DOHH2 (cell line): ENCODE measurements around the gene EME2.

Source experiments
- H3F3A ChIP-seq: fragments of 200-600 bp; sonication (generic), shearing (Covaris generic); 2 replicates; pipeline ENCODE4 v1.6.0; 2016; ENCODE audit warnings: antibody characterized with exemption, mild to moderate bottlenecking; ENCODE audit not compliant: control insufficient read depth, insufficient read depth
- H3K27ac ChIP-seq: fragments of 200-600 bp; sonication (generic); 2 replicates; pipeline ENCODE4 v1.5.1; 2014; ENCODE audit warnings: low read depth, mild to moderate bottlenecking, low read length, moderate library complexity
- H3K27me3 ChIP-seq: fragments of 200-600 bp; sonication (generic); 2 replicates; pipeline ENCODE4 v1.6.1; 2014; ENCODE audit warnings: mild to moderate bottlenecking, low read length, mixed read lengths; ENCODE audit not compliant: control insufficient read depth
- H3K36me3 ChIP-seq: fragments of 200-600 bp; sonication (generic); 2 replicates; pipeline ENCODE4 v1.6.1; 2014; ENCODE audit warnings: mild to moderate bottlenecking, low read length, moderate library complexity, mixed read lengths; ENCODE audit not compliant: control insufficient read depth
- H3K4me1 ChIP-seq: fragments of 200-600 bp; sonication (generic); 2 replicates; pipeline ENCODE4 v1.6.1; 2014; ENCODE audit warnings: mild to moderate bottlenecking, low read length, mixed read lengths; ENCODE audit not compliant: control insufficient read depth
- H3K4me2 ChIP-seq: fragments of 200-600 bp; sonication (generic); 2 replicates; pipeline ENCODE4 v1.6.0; 2014; ENCODE audit warnings: mild to moderate bottlenecking, low read length, moderate library complexity
- H3K4me3 ChIP-seq: fragments of 200-600 bp; sonication (generic); 2 replicates; pipeline ENCODE4 v1.5.1; 2014; ENCODE audit warnings: mild to moderate bottlenecking, low read length, mixed read lengths
- H3K79me2 ChIP-seq: fragments of 200-600 bp; sonication (generic); 2 replicates; pipeline ENCODE4 v1.6.1; 2014; ENCODE audit warnings: mild to moderate bottlenecking, low read length, mixed read lengths; ENCODE audit not compliant: control insufficient read depth
- H3K9me2 ChIP-seq: fragments of 200-600 bp; sonication (generic); replicated peaks from 2 replicates; pipeline ENCODE4 v1.6.1; 2014; ENCODE audit warnings: mild to moderate bottlenecking, low read length, mixed read lengths; ENCODE audit not compliant: control insufficient read depth
- H3K9me3 ChIP-seq: fragments of 200-600 bp; sonication (generic); 2 replicates; pipeline ENCODE4 v1.6.1; 2014; ENCODE audit warnings: antibody characterized with exemption, low read length, mixed read lengths; ENCODE audit not compliant: control insufficient read depth, insufficient read depth
- H4K20me1 ChIP-seq: fragments of 200-600 bp; sonication (generic); 2 replicates; pipeline ENCODE4 v1.6.0; 2014; ENCODE audit warnings: low read depth, mild to moderate bottlenecking, antibody characterized with exemption, low read length, moderate library complexity; ENCODE audit not compliant: control insufficient read depth, insufficient read depth
- EZH2phosphoT487 ChIP-seq: fragments of 200-600 bp; sonication (generic); IDR thresholded peaks from 2 replicates; pipeline ENCODE4 v1.6.1; 2017; ENCODE audit warnings: borderline replicate concordance, mild to moderate bottlenecking, antibody characterized with exemption, low read length, moderate library complexity, mixed read lengths
- TF ChIP-seq, protein P1 (sequence below): fragments of 200-600 bp; sonication (generic); IDR thresholded peaks from one replicate; pipeline ENCODE4 v1.5.1; 2014; ENCODE audit warnings: antibody characterized with exemption, mild to moderate bottlenecking, low read depth, low read length; ENCODE audit not compliant: poor library complexity, severe bottlenecking

Gene EME2

DNA sequence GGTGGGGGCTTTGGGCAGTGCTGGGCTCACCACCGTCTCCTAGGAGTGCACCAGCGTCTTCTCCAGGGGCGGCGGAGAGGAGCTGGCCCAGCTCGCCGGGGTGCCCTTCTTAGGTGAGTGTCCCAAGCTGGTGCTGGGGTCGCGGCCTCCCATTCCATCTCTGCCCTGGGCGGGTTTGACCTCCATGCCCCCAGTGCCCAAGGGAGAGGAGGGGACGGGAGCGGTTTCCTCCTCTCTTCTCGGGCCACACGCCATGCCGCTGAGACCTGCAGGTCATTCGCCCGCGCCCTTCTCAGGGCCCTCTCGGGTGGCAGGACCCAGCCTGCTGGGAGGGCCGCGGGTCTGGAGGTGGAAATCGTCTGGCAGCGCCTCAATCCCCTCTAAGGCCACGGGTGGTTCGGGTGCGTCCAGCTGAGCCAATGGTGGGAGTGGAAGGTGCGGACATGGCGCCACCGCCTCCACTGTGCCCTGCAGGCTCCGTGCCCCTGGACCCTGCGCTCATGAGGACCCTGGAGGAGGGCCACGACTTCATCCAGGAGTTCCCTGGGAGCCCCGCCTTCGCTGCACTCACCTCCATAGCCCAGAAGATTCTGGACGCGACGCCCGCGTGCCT is 15.6 kb downstream of the EME2 start:
- Histone ChIP-seq H4K20me1 (0 out of 2 replicates have a peak, but pooled peaks cover 5% of the 10 kb centered on the region), H3K36me3 (peaks cover 22% of the 10 kb centered on the region), H3K9me2 (no peaks in the 10 kb centered on the region), H3K27me3 (no peaks in the 10 kb centered on the region), H3K4me2 (no peak overlapping the region), H3K79me2 (peaks cover 47% of the 10 kb centered on the region), H3F3A (no peaks in the 10 kb centered on the region), H3K4me1 (peaks cover 7% of the 10 kb centered on the region), H3K27ac (no peak overlapping the region), H3K4me3 (no peak overlapping the region), H3K9me3 (no peaks in the 10 kb centered on the region)
- TF ChIP-seq, protein P1, sequence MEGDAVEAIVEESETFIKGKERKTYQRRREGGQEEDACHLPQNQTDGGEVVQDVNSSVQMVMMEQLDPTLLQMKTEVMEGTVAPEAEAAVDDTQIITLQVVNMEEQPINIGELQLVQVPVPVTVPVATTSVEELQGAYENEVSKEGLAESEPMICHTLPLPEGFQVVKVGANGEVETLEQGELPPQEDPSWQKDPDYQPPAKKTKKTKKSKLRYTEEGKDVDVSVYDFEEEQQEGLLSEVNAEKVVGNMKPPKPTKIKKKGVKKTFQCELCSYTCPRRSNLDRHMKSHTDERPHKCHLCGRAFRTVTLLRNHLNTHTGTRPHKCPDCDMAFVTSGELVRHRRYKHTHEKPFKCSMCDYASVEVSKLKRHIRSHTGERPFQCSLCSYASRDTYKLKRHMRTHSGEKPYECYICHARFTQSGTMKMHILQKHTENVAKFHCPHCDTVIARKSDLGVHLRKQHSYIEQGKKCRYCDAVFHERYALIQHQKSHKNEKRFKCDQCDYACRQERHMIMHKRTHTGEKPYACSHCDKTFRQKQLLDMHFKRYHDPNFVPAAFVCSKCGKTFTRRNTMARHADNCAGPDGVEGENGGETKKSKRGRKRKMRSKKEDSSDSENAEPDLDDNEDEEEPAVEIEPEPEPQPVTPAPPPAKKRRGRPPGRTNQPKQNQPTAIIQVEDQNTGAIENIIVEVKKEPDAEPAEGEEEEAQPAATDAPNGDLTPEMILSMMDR, result no peak
- TF ChIP-seq EZH2phosphoT487, result no peak

DNA sequence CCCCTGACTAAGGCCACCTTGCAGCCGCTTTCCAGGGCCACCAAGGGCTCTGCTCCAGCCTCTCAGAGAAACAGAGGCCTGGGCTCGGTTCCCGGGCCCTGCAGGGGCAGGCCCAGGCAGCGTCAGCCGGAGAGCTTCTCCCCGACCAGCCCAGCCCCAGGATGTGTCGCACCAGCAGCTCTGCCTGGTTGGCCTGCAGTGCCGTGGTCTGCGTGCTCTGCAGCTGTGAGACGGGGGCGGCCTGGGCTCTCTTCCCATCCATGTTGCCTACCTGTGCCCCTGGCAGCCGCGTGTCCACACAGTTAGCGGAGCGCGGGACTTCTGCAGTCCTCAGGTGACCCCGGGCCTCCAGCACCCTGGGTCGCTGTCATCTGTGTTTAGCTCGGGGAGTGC is 16.1 kb downstream of the EME2 start:
- H4K20me1 ChIP-seq, result 0 out of 2 replicates have a peak, but pooled peaks cover 5% of the 10 kb centered on the region
- no peaks in the 10 kb centered on the region for H3K27me3 ChIP-seq
- H3K9me2 ChIP-seq, result no peaks in the 10 kb centered on the region
- H3K36me3 ChIP-seq, result peaks cover 22% of the 10 kb centered on the region
- H3K9me3 ChIP-seq, result no peaks in the 10 kb centered on the region
- peaks cover 7% of the 10 kb centered on the region for H3K4me1 ChIP-seq
- no peak for TF ChIP-seq EZH2phosphoT487
- TF ChIP-seq, protein P1, result no peak
- no peaks in the 10 kb centered on the region for H3F3A ChIP-seq
- H3K27ac ChIP-seq, result no peak overlapping the region
- H3K79me2 ChIP-seq, result peaks cover 42% of the 10 kb centered on the region
- no peak overlapping the region for H3K4me2 ChIP-seq
- H3K4me3 ChIP-seq, result no peak overlapping the region

DNA sequence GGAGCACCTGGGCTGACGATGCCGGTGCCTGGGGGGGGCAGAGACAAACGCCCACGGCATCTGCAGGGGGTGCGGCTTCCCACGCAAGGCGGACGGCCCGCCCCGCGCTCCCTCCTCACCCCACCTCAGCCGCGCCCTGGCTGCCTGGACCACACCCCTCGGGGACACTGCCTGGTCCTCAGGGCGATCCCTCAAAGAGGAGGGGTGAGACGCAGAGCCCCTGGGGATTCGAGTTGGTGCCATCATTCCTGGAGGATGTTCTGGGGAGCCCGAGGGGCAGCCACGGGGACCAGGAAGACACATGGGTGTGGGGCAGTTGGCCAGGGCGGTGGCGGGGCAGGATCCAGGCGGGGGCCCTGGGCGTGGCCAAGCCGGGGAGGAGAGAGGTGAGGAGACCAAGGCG is 17.0 kb downstream of the EME2 start:
- H3K27ac ChIP-seq, result no peak overlapping the region
- H3K27me3 ChIP-seq, result no peaks in the 10 kb centered on the region
- no peak overlapping the region for H3K4me3 ChIP-seq
- no peaks in the 10 kb centered on the region for H3K4me1 ChIP-seq
- peaks cover 18% of the 10 kb centered on the region for H3K36me3 ChIP-seq
- H3K9me3 ChIP-seq, result no peaks in the 10 kb centered on the region
- peaks cover 33% of the 10 kb centered on the region for H3K79me2 ChIP-seq
- no peaks in the 10 kb centered on the region for H4K20me1 ChIP-seq
- no peaks in the 10 kb centered on the region for H3K9me2 ChIP-seq
- TF ChIP-seq, protein P1, result no peak
- no peak for TF ChIP-seq EZH2phosphoT487
- no peak overlapping the region for H3K4me2 ChIP-seq
- no peaks in the 10 kb centered on the region for H3F3A ChIP-seq
